Effector CD4-positive, alpha-beta T cell (primary cell): ENCODE data around the gene GPR152.
A peak's percentile ranks its signal among the peaks of the same experiment; 100 is the strongest.
"Not testable (repeated sequence)": the region's sequence is repeated elsewhere in the genome, so short reads cannot be mapped to it uniquely, and the experiment has no call there.

Experiments
- DNase-seq: peaks from one replicate; pipeline ENCODE4 v3.0.0-alpha.2; 2020

Gene GPR152

DNA sequence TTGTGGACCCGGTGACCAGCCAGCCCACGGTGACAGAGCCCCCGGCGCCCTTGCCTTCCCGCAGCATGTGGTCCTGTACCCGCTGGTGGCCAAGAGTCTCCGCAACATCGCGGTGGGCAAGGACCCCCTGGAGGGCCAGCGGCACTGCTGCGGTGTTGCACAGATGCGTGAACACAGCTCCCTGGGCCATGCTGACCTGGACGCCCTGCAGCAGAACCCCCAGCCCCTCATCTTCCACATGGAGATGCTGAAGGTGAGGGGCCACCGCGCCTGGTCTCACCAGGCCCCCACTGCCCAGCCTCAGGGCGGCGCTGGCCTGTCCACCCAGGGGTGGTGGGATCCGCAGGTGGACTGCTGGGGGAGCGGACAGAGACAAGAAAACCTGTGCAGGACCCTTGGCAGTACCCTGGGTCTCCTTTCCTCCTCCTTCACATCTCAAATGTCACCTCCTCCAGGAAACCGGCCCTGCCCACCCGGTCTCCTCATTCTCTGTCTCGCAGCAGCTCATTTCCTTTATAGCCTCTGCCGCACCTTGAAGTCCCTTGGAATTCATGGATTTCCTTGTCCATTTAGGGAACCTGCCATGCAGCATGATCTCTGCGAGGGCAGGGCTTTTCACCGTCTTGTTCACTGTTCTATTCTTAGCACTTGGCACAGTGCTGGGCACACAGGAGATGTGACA is 36.8 kb upstream of the GPR152 start:
- DNase-seq = no peak

DNA sequence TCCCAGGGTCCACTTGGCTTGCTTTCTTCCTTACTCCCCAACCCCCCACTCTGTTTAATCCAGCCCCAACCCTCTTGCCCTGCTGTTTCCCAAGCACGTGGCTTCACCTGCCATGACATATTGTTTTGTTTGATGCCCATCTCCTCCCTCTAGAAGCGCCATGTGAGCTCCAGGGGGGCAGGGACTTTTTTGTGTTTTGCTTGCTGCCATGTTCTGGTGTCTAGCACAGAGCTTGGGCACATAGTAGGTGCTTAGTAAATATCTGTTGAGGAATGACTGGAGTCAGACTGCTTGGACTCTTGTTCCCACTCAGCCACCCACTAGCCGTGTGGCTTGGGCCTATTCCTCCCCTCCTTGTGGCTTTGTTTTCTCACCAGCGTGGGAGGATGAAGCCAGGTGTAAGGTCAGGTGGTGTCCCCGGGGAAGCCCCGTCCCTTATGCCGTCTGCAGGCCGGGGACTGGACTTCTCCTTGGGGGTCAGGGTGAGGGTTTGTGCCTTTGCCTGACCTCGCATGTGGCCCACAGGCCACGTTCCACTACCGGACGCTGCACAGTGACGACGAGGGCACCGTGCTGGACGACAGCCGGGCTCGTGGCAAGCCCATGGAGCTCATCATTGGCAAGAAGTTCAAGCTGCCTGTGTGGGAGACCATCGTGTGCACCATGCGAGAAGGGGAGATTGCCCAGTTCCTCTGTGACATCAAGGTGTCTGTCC is 34.1 kb upstream of the GPR152 start:
- no peak for DNase-seq

DNA sequence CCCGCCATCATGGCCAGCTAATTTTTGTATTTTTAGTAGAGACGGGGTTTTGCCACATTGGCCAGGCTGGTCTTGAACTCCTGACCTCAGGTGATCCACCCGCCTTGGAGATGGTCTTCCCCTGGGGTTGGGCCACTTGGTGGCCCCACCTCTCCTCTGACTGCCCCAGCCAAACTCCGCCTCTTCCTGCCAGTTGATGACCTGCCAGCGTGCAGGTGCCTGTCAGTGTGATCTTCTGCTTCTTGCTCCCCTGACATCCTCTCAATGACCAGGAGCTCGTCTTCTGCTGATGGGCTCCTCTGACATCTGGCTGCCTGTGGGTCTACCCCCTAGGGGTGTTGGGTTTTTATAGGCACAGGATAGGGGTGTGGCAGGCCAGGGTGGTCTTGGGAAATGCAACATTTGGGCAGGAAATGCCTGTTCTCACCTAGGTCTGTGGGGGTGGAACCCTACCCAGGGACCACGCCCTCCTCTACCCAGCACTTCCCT is 33.4 kb upstream of the GPR152 start:
- not testable (repeated sequence) for DNase-seq

DNA sequence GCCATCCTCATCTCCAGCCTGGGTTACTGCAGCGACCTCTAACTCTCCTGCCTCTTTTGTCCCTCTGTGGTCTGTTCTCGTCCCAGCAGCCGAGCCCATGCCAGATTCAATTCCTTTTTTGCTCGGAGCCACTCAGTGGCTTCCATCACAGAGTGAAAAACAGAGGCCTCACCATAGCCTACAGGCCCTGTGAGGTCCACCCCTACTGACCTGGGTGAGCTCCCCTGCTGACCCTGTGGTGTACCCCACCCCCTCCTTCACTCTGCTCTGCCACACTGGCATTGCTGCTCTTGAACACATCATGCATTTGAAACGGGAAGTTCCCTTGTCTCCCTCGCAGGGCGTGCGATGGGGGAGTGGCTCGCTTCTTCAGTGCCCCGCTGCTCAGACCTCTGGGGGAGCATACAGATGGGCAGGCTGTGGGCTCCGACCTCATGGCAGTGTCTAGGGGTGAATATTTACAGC is 32.4 kb upstream of the GPR152 start:
- peak; percentile 55 for DNase-seq

DNA sequence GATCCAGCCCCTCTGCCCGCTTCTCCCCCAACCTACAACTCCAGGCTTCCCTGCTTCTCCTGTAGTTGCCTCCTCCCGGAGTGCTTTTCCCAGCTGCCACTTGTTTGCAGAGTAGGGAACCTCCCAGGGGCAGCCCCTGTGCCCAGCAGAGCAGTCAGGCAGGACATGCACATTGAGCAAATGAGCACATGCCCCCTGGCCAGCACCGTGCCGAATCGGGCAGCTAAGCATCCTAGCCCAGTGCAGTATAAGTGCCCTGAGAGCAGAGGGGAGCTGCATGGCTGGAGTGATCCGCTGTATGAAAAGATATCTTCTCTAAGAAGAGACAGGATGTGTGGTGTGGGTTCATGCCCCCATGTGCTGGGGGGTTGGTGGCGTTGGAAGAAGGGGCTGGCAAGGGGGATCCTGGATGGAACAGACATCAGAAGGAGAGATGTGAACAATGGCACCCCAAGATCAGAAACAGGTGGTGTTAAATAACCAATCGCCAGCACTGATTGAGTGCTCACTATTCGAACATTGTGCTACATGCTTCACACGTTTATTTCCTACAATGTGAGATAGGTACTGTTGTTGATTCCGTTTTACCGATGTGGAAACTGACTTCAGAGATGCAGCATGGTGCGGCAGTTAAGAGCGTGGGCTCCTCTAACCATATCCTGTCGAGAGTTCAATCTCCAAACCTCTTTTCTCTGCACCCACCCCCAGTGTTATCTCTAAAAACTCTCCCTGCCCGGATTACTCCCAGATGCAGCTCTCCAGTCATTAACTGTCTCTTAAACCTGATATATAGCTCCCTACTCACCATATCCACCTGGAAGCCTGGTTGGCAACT is 31.5 kb upstream of the GPR152 start:
- peak; percentile 34 for DNase-seq

DNA sequence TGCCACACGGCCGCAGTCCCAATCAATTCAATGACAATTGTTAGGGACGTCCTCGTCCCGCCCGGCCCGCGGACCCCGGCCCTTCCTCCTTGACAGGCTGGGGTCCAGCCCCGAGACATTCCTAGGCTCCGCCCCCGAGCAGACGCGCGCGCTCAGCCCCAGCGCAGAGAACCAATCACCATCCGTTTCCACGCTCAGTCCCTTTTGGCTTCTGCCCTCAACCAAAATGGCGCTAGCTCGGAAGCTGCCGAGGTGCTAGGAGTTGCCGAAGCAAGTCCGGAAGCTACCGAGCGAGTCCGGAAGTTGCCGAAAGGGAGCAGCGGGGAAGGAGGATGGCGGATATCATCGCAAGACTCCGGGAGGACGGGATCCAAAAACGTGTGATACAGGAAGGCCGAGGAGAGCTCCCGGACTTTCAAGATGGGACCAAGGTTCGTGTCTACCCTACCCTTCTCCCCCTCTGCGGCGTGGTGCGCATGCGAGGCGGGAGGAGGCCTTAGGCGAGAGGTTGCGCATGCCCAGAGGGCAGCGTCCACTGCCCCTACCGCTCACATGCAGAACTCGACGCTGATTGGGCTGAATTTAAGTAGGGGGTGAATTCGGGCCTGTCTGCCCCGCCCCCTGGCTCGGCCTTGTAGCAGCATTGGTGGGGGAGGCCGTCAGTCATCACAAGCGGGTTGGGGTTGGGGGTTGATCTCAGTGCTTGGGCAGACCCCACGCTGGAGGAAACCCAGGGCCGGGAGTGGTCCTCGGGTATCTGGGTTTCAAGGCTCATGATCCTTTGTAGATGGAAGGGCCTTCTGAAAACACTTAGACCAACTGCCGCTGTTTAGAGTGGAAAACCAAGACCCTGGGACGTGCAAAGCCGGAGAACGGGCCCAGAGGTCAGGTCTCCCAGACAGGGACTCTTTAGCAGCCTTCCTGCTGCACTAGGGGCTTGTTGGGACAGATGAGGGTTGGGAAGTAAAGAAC is 30.6 kb upstream of the GPR152 start, which contains the start of gene AIP:
Gene AIP, plus strand, starts transcription at position 200 of the 972 bp plus-strand sequence. Its CDS starts 133 bp downstream, at position 333.
- DNase-seq = peak; percentile 98

DNA sequence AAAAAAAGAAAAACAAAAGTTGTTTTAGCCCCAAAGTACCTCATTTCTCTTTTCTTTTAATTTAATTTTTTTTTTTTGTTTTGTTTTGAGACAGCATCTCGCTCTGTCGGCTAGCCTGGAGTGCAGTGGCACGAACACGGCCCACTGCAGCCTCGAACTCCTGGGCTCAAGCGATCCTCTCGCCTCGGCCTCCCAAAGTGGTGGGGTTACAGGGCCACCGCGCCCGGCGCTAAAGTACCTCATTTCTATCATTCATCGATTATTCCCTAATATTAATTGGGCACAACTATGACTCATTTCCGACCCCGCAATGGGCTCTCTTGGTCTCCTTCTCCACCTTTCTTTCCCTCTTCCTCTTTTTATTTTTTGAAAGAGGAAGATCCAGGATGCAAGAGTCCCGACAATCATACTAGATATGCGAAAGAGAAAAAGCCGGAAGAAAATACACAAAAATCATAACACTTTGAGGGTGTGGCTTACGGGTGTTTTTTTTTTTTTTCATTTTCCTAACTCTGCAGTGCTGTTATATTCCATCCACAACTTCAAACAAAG is 29.8 kb upstream of the GPR152 start:
- no peak for DNase-seq

DNA sequence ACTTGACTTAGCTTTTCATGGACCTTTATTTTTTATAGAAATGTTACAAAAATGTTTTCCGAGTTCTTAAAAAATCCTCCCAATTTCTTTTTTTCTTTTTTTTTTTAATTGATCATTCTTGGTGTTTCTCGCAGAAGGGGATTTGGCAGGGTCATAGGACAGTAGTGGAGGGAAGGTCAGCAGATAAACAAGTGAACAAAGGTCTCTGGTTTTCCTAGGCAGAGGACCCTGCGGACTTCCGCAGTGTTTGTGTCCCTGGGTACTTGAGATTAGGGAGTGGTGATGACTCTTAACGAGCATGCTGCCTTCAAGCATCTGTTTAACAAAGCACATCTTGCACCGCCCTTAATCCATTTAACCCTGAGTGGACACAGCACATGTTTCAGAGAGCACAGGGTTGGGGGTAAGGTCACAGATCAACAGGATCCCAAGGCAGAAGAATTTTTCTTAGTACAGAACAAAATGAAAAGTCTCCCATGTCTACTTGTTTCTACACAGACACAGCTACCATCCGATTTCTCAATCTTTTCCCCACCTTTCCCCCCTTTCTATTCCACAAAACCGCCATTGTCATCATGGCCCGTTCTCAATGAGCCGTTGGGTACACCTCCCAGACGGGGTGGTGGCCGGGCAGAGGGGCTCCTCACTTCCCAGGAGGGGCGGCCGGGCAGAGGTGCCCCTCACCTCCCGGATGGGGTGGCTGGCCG is 25.0 kb upstream of the GPR152 start:
- not testable (repeated sequence) for DNase-seq

DNA sequence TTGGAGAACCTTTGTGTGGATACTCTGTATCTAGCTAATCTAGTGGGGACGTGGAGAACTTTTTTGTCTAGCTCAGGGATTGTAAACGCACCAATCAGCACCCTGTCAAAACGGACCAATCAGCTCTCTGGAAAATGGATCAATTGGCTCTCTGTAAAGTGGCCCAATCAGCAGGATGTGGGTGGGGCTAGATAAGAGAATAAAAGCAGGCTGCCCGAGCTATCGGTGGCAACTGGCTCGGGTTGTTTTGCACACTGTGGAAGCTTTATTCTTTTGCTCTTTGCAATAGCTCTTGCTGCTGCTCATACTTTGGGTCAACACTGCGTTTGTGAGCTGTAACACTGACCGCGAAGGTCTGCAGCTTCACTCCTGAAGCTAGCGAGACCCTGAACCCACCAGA is 24.2 kb upstream of the GPR152 start:
- DNase-seq = not testable (repeated sequence)

DNA sequence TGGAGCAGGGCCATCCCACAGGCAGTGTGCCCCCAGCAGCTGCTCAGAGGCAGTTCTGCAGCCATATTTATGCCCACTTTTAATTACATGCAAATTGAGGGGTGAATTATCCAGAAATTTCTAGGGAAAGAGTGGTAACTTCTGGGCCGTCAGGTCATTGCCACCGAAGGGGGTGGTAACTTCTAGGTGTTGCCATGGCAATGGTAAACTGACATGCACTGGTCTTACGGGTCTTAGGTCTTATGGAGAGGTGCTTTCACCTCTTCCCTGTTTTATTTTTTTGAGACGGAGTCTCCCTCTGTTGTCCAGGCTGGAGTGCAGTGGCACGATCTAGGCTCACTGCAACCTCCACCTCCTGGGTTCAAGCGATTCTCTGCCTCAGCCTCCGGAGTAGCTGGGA is 20.4 kb upstream of the GPR152 start:
- no peak for DNase-seq

DNA sequence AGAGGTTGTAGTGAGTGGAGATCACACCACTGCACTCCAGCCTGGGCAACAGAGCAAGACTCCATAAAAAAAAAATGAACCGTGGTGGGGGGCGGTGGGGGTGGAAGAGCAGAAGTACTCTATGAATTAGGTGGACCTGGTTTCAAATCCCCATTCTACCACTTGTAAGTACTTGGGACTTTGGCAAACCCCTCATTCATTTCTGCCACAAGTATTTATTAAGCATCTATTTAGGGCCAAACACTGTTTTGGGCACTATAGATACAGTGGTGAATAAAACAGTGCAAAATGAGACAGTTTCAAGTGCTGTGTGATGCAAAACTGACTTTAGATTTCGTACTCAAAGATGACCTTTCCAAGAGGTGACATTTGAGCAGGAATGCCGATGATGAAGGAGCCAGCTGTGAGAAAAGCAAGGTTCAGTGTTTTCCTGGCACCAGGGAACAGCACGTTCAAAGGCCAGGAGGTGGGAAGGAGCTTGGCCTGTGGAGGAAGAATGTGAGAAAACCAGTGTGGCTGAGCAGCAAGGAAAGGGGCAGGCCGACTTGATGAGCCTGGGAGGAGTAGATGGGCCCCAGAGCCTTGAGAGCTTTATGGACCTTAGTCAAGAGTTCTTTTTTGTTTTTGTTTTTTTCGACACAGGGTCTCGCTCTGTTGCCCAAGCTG is 17.9 kb upstream of the GPR152 start:
- DNase-seq = no peak

DNA sequence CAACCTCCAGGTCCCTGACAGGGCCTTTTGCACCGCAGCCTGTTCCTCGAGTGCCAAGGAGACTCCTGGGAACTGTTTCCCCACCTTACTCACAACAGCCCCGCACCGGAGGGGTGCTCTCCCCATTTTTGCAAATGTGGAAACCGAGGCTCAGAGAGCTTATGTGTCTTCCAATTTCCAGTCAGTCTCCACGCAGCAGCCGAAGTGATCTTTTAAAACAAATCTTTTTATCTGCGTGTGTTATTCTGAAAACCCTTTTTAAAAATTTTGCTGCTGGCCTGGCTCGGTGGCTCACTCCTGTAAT is 16.9 kb upstream of the GPR152 start:
- DNase-seq = no peak

DNA sequence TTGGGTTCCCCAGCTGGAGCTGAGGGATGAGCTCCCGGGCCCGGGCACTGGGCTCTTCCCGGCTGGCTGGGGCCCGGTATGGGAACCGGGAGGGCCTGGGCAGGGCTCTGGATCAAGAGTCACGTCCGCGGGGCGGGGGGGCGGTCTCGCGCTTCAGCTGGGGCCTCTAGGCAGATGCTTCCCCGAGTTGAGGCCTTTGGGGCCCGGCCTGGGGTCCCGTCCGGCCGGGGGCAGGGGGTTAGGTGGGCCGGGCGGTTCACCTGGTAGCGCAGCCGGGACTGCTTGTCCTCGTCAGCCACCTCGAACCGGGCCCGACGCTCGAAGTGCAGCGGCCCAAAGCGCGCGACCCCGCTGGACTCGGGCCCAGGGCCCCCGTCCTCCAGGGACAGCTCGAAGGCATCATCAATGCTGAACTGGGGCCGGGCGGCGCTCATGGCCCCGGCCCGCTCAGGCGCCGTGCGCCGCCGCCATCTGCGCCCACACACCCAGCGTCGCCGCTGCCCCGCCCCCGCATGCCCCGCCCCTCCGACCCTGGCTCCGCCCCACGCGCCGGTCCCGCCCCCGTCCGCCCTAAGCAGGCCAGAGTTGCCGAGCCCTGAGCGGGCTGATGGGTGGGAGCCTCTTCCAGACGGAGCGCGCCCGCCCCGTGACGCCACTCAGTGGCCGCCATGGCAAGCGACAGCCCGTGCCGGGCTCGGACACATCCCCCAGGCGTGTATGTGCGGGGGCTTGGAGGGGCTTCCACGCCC is 16.4 kb upstream of the GPR152 start, which contains the start of gene TMEM134:
Gene TMEM134, minus strand, starts transcription at position 493 of the 749 bp plus-strand sequence. Its CDS starts 59 bp downstream, at position 434.
- peak; percentile 89 for DNase-seq

DNA sequence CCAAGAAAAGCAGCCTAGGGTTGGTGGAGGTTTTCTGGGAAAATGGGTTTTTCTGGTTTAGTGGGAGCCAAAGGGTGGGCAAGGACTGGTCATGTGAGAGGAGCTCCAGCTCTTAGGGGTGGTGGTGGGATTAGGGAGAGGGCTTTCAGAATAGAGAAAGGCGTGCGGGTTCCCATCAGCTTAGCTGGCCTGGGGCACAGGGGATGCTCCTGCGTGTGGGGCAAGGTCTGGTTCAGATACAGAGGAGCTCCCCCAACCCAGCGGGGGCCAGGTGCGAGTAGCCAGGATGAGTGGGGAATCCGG is 15.9 kb upstream of the GPR152 start:
- no peak for DNase-seq

DNA sequence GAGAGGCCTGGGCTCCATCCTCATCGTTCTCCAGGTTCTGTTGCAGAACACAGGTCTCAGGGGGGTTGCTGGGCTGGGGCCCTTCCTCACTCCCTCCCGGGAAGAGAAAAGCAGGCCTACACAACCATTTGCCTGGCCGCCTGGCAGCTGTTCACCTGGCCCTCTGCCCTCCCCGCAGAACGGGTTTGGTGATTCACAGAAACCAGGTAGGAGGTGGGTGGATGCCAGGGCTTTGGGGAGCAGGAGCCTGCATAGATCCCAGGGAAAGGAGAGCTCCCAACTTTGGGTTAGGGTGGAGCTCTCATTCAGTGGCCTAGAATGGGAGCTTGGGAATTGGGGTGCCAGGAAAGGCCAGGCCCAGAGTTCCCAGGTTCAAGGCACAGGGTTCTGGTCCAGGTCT is 15.5 kb upstream of the GPR152 start:
- no peak for DNase-seq

DNA sequence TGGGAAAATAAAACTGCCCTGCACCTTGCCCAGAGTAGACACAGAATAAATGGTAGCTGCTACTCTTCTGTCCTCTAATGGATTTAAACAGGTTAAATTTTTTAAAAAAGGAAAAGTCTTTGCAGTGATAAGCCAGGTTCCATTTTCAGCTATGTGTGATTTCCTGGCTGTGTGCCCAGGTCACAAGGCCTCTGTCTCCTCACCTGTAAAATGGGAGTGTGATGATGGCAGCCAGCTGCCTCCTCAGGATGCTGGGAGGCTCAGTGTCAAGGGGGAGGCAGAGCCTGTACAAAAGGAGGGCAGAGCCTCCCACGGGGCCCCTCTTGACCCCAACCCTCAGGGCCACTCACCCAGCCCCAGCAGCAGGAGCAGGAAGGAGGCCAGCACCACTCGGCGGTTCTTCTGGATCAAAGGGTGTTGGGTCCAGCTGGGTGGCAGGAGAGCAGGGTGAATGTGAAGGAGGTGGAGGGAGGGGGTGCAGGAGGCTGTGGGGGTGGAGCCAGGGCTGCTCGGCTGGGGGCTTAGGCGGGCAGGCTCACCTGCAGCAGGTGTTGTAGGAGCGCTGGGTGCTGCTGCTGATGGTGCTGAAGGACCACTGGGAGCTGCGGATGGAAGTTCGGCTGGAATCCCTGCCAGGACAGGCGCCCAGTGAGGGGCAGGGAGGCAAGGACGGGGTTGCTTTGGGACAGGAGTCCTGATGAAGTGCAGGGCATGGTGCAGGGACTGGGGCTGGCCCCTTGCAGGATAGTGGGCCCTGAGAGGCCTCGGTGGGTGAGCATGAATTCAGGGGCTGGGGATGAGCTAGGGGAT is 14.6 kb upstream of the GPR152 start:
- no peak for DNase-seq

DNA sequence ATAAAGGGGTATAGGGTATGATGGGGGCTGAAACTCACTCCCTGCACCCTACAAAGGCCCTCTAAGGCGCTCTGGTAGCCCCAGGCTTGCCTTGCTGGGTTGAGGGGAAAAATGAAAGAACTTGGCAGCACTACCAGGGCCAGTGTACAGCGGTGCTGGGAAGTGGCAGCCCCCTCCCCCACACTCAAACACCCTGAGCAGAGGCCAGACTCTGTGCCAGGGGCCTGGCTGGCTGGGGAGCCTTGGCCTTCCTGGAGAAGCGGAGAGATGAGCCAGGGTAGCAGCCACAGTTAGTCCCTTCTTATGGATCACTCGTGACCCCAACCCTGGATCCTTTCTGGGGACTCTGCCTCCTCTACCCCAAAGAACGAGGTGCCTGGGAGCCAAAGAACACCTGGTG is 13.8 kb upstream of the GPR152 start:
- DNase-seq = no peak

DNA sequence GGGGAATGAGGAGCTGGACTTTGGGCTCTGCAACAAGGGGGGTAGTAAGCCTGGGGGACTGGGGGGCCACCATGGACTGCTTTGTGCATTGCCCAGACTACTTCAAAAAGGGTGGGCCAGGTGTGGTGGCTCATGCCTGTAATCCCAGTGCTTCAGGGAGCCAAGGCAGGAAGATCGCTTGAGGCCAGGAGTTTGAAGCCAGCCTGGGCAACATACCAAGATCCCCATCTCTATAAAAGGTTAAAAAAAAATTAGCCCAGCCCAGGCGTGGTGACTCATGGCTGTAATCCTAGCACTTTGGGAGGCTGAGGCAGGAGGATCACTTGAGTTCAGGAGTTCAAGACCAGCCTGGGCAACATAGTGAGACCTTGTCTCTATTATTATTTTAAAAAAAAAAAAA is 13.0 kb upstream of the GPR152 start:
- DNase-seq = not testable (repeated sequence)

DNA sequence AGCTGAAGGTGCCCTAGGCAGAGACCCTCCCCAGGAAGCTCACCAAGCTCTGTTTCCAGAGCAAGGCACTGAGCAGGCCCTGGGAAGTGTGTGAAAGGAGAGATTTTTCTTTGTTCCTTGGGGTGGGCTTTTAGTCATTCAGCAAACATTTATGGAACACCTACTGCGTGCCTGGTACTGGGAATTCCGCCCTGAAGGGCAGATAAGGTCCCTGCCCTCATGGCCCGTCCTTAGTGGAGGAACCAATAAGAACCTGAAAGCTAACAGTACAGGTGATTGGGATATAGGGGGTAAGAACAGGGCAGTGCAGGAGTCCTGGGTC is 12.6 kb upstream of the GPR152 start:
- no peak for DNase-seq
